Memory B cell (primary cell): ENCODE results near the gene SLC12A8.

Source experiments
- ATAC-seq: fragments of 150-1000 bp; cut with Tn5 transposase; 2 replicates; pipeline ENCODE4 v1.10.0; 2021; ENCODE audit warnings: low read depth, mild to moderate bottlenecking, moderate library complexity
- DNase-seq, 2 donors: peaks; one replicate each; pipeline ENCODE4 v3.0.0; 2022; ENCODE audit warnings: low spot score in 2 of 2
- H3K27ac Mint-ChIP-seq: one replicate; pipeline ENCODE4 v1.8.0; 2022; ENCODE audit warnings: mild to moderate bottlenecking, moderate library complexity, mixed read lengths
- H3K27me3 Mint-ChIP-seq: one replicate; pipeline ENCODE4 v1.8.0; 2022; ENCODE audit warnings: mixed read lengths
- H3K36me3 Mint-ChIP-seq: one replicate; pipeline ENCODE4 v1.8.0; 2022; ENCODE audit warnings: mild to moderate bottlenecking, mixed read lengths
- H3K4me1 Mint-ChIP-seq: one replicate; pipeline ENCODE4 v1.8.0; 2022; ENCODE audit warnings: mixed read lengths
- H3K4me3 Mint-ChIP-seq: one replicate; pipeline ENCODE4 v1.8.0; 2022; ENCODE audit warnings: mild to moderate bottlenecking, moderate library complexity, mixed read lengths
- H3K9me3 Mint-ChIP-seq: one replicate; pipeline ENCODE4 v1.8.0; 2022; ENCODE audit warnings: mixed read lengths

Gene SLC12A8

DNA sequence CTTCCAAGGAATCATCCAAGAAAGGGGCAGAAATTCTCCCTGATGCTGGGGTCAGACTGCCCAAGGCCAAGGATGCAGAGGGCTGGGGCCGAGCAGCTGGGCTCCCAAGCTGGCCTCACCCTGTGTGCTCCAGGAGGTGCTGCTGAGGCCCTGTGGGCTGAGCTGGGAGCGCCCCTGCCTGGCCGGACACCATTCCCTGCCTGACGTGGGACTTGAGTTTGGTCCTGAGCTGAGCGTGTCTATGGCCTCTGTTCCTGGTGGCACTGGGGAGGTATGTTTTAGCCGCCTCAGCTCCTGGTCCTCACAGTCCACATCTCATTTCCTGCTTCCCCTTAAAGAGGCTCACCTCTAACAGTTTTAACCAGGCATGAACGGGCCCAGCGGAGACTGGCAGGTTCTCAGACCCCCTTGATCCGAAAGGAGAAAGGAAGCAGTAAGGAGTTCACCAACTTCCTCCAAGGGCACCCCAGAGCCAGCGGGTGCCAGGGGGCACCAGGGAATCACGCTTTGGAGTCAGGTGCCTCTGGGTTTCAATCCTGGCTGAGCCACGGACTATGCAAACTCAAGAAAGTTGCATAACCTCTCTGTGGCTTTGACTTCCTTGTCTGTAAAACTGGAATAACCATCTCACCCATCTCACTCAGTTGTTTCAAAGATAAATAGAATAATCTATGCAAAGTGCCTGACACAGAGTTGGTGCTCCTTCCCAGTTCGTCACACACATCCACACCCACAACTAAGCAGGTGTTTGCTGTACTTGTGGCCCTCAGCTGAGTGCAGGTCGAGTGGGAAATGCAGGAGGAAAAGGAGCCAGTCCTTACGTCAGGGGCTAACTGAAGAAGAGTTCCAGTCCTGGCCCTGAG lies 48.6 kb downstream of the SLC12A8 start:
- H3K27ac Mint-ChIP-seq, result no peak overlapping the region
- no peaks in the 10 kb centered on the region for H3K9me3 Mint-ChIP-seq
- DNase-seq, result no peak
- H3K4me1 Mint-ChIP-seq, result peaks cover 3% of the 10 kb centered on the region
- ATAC-seq, result peak; percentile 34
- H3K36me3 Mint-ChIP-seq, result no peaks in the 10 kb centered on the region
- no peak overlapping the region for H3K4me3 Mint-ChIP-seq
- H3K27me3 Mint-ChIP-seq, result no peaks in the 10 kb centered on the region

DNA sequence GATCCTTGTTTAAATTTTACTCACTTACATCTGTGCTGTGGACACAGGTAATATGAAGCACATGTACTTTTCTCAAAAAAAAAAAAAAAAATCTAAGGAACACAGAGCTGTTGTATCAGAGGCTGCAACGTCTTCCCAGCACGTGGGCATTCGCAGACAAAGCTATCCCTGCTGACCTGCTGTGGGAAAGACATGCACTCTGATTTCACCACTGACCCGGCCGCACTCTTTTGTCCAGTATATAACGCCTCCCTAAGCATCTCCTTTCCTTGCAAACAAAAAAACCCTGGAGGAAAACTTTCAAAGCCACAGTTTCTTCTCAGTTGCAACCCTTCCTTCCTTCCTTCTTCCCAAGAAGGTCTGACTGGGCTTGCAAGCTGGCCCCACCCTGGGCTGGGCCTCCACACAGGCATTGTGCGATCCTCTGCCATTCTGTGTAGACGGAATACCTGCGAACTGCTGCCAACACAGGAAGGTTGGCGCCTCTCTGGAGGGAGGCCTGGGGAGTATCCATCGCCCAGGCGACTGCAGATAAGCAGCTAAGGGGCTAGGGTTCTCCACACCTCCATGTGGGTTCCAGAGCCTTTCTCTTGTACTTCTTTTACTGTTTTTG lies 50.8 kb downstream of the SLC12A8 start:
- H3K27ac Mint-ChIP-seq, result no peak overlapping the region
- H3K27me3 Mint-ChIP-seq, result peaks cover 1% of the 10 kb centered on the region
- no peak overlapping the region for H3K4me3 Mint-ChIP-seq
- H3K9me3 Mint-ChIP-seq, result no peaks in the 10 kb centered on the region
- H3K4me1 Mint-ChIP-seq, result peaks cover 3% of the 10 kb centered on the region
- ATAC-seq, result no peak
- no peaks in the 10 kb centered on the region for H3K36me3 Mint-ChIP-seq
- DNase-seq, result no peak

DNA sequence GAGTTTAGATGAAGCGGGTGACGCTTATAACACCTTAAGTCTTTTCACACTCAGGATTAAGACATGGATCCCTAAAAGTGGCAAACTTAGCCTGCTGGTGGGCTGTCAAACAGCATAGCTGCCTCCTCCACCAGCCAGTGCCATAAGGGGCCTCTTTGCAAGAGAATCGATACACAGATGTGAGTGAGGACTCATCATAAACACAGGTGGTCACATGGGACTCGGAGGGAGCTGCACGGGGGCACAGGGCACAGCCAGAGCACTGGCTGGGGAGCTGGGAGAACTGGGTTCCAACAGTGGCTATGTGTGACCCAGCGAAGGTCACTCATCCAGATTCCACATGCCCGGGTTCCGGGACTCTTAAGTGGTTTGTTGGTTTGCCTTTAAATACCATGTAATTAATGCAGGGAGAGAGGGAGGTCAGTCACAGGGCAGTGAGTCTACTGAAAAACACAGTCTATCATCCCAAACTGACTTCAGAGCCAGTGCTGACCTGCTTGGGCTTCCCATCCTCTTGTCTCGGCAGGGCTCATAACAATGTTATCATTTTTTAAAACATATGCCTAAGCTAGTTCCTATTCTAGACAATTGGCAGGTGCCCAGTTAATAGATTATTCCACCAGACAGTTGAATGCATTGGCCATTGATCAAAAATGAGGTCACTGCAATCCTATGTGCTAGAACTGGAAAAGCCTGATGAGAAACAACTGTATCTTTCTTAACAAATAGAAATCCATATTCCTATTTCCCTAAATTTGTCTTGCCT lies 51.8 kb downstream of the SLC12A8 start:
- no peak overlapping the region for H3K4me3 Mint-ChIP-seq
- H3K36me3 Mint-ChIP-seq, result no peaks in the 10 kb centered on the region
- DNase-seq (no peak), ATAC-seq (no peak)
- no peaks in the 10 kb centered on the region for H3K9me3 Mint-ChIP-seq
- H3K27ac Mint-ChIP-seq, result no peak overlapping the region
- H3K4me1 Mint-ChIP-seq, result peaks cover 3% of the 10 kb centered on the region
- H3K27me3 Mint-ChIP-seq, result peaks cover 1% of the 10 kb centered on the region

DNA sequence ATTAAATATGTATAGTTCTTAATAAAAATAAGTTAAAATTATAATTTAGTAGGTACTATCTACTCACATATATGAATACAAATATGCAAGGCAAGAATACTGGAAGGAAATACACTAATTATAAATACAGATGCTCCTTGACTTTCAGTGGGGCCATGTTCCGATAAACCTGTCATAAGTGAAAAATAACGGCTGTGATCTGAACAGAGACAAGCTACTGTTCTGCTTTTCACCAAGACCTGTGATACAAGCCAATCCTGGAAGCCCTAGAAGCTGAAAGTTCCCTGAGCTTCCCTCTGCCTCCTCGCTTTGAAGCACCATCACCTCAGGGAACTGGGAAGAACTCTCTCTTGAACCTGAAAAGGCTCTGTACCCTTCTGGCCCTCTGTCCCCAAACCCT lies 55.4 kb downstream of the SLC12A8 start:
- Mint-ChIP-seq H3K36me3 (no peaks in the 10 kb centered on the region), H3K27ac (no peak overlapping the region), H3K27me3 (peaks cover 1% of the 10 kb centered on the region), H3K4me1 (peaks cover 8% of the 10 kb centered on the region), H3K4me3 (no peak overlapping the region), H3K9me3 (no peaks in the 10 kb centered on the region)
- DNase-seq (no peak), ATAC-seq (no peak)

DNA sequence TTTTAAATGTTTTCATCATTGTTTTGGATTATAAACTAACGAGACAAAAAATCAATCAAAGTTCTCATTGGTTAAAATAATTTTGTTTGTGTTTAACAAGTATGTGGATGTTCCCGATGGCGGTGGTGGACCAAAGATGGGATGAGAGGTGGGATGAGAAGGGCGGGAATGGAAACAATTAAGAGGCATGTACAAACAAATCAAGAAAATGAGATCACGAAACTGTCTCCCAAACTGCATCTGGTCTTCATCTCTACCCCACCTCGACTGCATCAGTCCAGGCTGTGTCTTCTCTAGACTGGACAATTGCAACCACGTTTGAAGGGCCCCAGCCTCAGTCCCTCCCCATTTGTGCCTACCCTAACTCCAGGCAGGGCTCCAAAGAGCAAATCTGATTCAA lies 56.1 kb downstream of the SLC12A8 start:
- Mint-ChIP-seq H3K27ac (no peak overlapping the region), H3K4me3 (no peak overlapping the region)
- no peak for ATAC-seq

DNA sequence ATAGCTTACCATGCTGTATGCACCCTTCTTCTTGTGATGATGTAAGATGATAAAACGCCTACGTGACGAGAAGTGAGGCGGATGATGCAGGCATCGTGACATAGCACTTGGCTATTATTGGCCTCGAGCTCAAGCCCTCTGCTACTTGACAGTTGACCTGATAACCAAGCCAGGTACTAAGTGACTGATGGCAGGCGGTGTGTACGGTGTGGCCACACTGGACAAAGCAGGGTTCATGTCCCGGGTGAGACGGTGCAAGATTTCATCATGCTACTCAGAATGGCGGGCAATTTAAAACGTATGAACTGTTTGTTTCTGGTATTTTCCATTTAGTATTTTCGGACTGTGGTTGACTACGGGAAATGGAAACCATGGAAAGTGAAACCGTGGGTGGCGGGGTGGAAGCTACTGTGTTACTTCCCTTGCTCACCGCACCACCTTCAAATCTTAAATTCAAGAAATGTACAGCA lies 57.7 kb downstream of the SLC12A8 start:
- ATAC-seq (peak; percentile 89), DNase-seq (no peak)
- peak overlapping the region; percentile 71 for H3K27ac Mint-ChIP-seq
- peak overlapping the region; percentile 73 for H3K4me3 Mint-ChIP-seq
- peaks cover 1% of the 10 kb centered on the region for H3K27me3 Mint-ChIP-seq
- H3K36me3 Mint-ChIP-seq, result peaks cover 2% of the 10 kb centered on the region
- H3K9me3 Mint-ChIP-seq, result peaks cover 2% of the 10 kb centered on the region
- H3K4me1 Mint-ChIP-seq, result peaks cover 11% of the 10 kb centered on the region

More for the DNA sequence above, 56.1 kb downstream of the SLC12A8 start:
- H3K4me1 Mint-ChIP-seq, result peaks cover 8% of the 10 kb centered on the region
- no peaks in the 10 kb centered on the region for H3K36me3 Mint-ChIP-seq
- no peak for DNase-seq
- peaks cover 1% of the 10 kb centered on the region for H3K27me3 Mint-ChIP-seq
- no peaks in the 10 kb centered on the region for H3K9me3 Mint-ChIP-seq

DNA sequence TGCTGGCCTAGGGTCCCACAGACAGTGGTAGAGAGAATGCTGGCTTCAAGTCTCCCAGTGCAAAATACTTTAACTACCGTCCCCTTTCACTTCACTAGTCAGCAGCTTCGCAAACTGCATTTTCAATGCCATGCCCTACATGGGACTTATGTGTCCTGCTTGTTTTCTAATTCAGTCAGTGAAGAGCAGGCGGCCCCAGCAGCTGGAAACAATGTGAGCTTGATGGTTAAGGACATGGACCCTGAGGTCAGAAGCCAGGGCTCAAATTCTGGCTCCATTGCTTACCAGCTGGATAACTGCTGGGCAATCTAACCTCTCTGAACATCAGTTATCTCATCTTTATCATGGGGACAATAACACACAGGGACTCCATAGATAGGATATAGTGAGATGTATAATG lies 58.4 kb downstream of the SLC12A8 start:
- peaks cover 18% of the 10 kb centered on the region for H3K4me1 Mint-ChIP-seq
- H3K27me3 Mint-ChIP-seq, result peaks cover 1% of the 10 kb centered on the region
- H3K9me3 Mint-ChIP-seq, result peaks cover 2% of the 10 kb centered on the region
- no peak overlapping the region for H3K4me3 Mint-ChIP-seq
- peaks cover 2% of the 10 kb centered on the region for H3K36me3 Mint-ChIP-seq
- DNase-seq (no peak), ATAC-seq (no peak)
- H3K27ac Mint-ChIP-seq, result no peak overlapping the region

DNA sequence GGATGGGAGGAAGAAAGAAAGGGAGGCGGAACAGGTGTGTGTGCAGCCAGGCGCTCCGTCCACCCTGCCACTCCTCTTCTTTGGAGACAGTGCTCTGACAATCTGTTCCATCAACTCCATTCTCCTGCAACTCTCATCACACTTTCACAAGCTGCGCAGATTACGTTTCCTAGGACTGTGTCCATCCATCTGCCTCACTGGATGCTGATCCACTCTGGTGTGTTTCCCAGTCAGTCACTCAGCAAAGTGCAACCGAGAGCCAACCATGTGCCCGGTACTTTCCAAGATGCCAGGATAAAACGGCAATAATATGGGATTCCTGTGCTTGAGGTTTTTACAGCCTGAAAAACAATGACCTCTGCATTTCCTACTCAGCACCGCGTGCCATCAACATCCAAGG lies 59.6 kb downstream of the SLC12A8 start:
- Mint-ChIP-seq H3K4me3 (no peak overlapping the region), H3K9me3 (peaks cover 2% of the 10 kb centered on the region), H3K27me3 (peaks cover 1% of the 10 kb centered on the region), H3K36me3 (peaks cover 2% of the 10 kb centered on the region), H3K27ac (no peak overlapping the region), H3K4me1 (peaks cover 30% of the 10 kb centered on the region)
- no peak for ATAC-seq
- no peak for DNase-seq

DNA sequence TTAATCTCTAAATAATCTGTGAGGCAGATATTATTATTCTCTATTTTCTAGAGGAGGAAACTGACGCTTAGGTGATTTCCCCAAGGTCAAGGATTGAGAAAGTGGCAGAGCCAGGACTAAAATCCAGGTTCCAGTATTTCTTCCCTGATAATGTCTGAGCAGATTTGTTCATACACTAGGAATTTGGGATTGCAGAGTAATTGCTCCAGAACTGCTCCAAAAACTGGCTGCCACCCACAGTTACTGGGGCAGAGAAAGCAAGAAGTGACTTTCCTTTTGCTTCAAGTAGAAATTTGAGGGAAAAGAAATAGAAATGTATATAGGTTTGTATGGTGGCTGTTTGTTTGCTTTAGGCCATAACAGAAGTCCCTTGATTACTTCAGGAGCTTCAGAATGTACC lies 60.6 kb downstream of the SLC12A8 start:
- no peak overlapping the region for H3K27ac Mint-ChIP-seq
- peaks cover 2% of the 10 kb centered on the region for H3K36me3 Mint-ChIP-seq
- DNase-seq, result no peak
- no peak for ATAC-seq
- peaks cover 2% of the 10 kb centered on the region for H3K9me3 Mint-ChIP-seq
- H3K27me3 Mint-ChIP-seq, result no peaks in the 10 kb centered on the region
- H3K4me3 Mint-ChIP-seq, result no peak overlapping the region
- H3K4me1 Mint-ChIP-seq, result peaks cover 40% of the 10 kb centered on the region

DNA sequence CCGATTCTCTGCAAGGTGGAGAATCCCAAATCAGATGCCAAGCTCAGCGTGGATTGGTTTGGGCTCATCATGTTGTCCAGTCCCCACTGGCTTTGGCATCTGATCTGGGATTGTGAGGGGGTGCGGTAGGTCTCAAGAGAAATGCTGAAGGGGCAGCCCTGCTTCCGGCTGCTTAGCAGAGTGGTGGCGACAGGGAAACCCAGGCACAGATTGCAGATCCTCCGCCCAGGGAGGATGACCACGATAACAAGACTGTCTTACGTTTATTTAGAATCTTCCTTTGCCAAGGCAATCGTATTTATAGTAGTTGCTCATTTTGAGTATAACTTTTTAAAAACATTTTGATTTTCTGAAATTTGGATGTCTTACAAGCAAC lies 61.1 kb downstream of the SLC12A8 start:
- no peaks in the 10 kb centered on the region for H3K27me3 Mint-ChIP-seq
- ATAC-seq (no peak), DNase-seq (no peak)
- H3K4me1 Mint-ChIP-seq, result peaks cover 44% of the 10 kb centered on the region
- peaks cover 2% of the 10 kb centered on the region for H3K36me3 Mint-ChIP-seq
- H3K9me3 Mint-ChIP-seq, result peaks cover 2% of the 10 kb centered on the region
- H3K4me3 Mint-ChIP-seq, result no peak overlapping the region
- H3K27ac Mint-ChIP-seq, result no peak overlapping the region

DNA sequence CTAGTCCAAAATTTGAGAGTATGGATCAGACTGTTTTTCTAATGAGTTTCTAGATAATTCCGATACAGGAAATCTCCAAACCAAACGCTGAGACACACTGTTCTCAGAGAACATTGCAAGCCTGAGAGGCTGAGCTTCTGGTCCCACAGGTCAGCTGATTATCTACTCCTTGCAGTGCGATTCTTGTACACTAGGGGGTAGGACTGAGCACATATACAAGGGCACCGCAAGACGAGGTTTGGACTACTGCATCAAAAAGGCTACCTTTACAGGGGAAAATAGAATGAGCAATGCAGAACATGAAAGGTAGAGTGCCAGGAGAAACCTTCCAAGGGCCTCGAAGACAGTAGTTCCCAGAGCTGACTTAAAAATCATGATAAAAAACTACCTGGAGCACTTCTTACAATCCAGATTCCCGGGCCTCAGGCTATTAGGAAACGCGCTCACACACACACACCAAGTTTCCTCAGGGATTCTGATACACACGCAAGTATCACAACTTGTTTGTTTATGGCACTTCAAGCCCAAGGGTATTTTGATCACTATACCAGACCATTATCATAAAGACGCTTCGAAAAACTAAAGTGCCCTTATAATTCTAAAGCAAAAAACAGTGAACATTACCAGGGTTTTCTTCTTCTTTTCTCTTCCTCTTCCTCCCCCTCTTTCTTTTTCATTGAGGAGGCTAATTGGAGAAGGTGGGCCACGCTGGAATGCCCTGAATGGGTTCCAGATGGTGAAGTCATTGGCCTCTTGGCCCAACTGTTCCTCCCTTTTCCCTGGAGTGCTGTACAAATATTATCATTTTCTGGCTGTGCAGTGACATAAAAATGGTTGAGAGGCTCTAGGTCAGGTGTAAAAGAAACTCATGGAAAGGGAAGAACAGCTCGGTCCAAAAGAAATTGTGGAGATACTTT lies 61.8 kb downstream of the SLC12A8 start:
- Mint-ChIP-seq H3K9me3 (peaks cover 2% of the 10 kb centered on the region), H3K36me3 (peaks cover 2% of the 10 kb centered on the region), H3K27ac (no peak overlapping the region), H3K4me1 (peaks cover 49% of the 10 kb centered on the region), H3K4me3 (no peak overlapping the region), H3K27me3 (no peaks in the 10 kb centered on the region)
- DNase-seq (no peak), ATAC-seq (no peak)

DNA sequence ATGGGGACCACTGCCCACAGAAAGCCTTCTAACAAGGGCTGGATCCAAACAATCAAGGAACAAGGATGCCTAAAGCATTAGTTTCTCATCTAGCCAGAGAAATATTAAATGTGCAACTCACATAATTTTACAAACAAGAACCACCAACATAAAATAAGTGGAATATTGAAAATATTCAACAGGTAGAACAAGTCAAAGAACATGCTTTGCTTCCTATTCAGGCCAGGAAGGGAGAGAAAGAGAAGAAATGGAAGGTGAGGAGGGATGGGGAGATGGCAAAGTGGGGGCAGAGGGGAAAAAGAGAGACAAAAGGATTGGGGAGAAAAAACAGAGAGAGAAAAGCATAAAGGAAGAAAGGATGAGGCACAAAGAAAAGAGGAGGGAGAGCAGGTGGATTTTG lies 63.1 kb downstream of the SLC12A8 start:
- H3K27me3 Mint-ChIP-seq, result no peaks in the 10 kb centered on the region
- no peak for DNase-seq
- no peak for ATAC-seq
- peaks cover 47% of the 10 kb centered on the region for H3K4me1 Mint-ChIP-seq
- H3K36me3 Mint-ChIP-seq, result peaks cover 2% of the 10 kb centered on the region
- H3K9me3 Mint-ChIP-seq, result peaks cover 2% of the 10 kb centered on the region
- H3K27ac Mint-ChIP-seq, result peak overlapping the region; percentile 86
- H3K4me3 Mint-ChIP-seq, result no peak overlapping the region

DNA sequence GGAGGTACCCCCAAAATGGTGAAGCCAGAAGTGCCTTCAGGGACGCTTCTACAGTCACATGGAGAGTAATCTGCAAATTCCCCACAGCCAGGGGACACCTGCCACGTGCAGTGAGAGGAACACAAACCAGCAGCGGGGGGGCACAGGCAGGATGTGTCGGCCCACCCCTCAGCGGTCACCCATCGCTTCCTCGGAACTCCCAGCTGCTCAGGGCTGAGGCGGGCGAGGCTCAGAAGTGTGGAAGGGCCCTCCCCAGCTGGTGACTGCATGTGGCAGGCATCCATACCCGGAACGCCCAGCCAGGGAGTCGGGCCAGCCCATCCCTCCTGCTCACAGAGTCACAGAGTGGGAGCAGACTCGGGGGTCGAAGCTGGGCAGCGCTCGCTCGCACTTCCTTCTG lies 63.7 kb downstream of the SLC12A8 start:
- H3K27ac Mint-ChIP-seq, result peak overlapping the region; percentile 86
- ATAC-seq (peak; percentile 64), DNase-seq (peak in 1 of 2 donors; percentile 48)
- peaks cover 2% of the 10 kb centered on the region for H3K36me3 Mint-ChIP-seq
- peaks cover 2% of the 10 kb centered on the region for H3K9me3 Mint-ChIP-seq
- H3K4me1 Mint-ChIP-seq, result peaks cover 48% of the 10 kb centered on the region
- peak overlapping the region; percentile 63 for H3K4me3 Mint-ChIP-seq
- no peaks in the 10 kb centered on the region for H3K27me3 Mint-ChIP-seq
